Fibroblast of the aortic adventitia (primary cell): ENCODE results near the gene G2E3. TPM values are rescaled to one million over a fixed set of nuclear protein-coding genes. Genes with fewer than 3 reads are reported as not detected.
"Not testable (repeated sequence)": the region's sequence is repeated elsewhere in the genome, so short reads cannot be mapped to it uniquely, and the experiment has no call there.

Experiments
- DNase-seq: peaks from one replicate; pipeline ENCODE4 v3.0.0-alpha.2; 2010; ENCODE audit warnings: low read depth
- H3K4me3 ChIP-seq: 2 replicates; pipeline ENCODE4 v1.5.1; 2011; ENCODE audit warnings: low read depth, mild to moderate bottlenecking, control low read depth, low read length, moderate library complexity
- CTCF ChIP-seq: IDR thresholded peaks from 2 replicates; pipeline ENCODE4 v1.5.1; 2011; ENCODE audit warnings: mild to moderate bottlenecking, low read length, control low read depth, inconsistent platforms; ENCODE audit not compliant: insufficient read depth
- total RNA-seq: library from RNA; depleted of rRNA; stranded (reverse); fragments of >200 nt; gene quantifications from 2 replicates; pipeline ENCODE4 v1.2.3, GENCODE V29; 2012; ENCODE audit warnings: low replicate concordance

Gene G2E3
- total RNA-seq, 1 donor, result 24.8 TPM

- no peak for DNase-seq
- TF ChIP-seq CTCF, result no peak
These were observed 17.6 kb upstream of the G2E3 start for GRCh38 chr14:30541318-30541717.

GRCh38 chr14:30546735-30547134, 12.2 kb upstream of the G2E3 start:
- H3K4me3 ChIP-seq, DNase-seq: not testable (repeated sequence)

More at GRCh38 chr14:30541318-30541717, 17.6 kb upstream of the G2E3 start:
- no peak overlapping the region for H3K4me3 ChIP-seq

- no peak for TF ChIP-seq CTCF
- DNase-seq, result no peak
- no peak overlapping the region for H3K4me3 ChIP-seq
These were observed 11.4 kb upstream of the G2E3 start for GRCh38 chr14:30547388-30548048.

- DNase-seq, result peak; percentile 28
These were observed 8.6 kb upstream of the G2E3 start for GRCh38 chr14:30550335-30550734.

GRCh38 chr14:30551460-30551859, 7.5 kb upstream of the G2E3 start:
- H3K4me3 ChIP-seq, result no peak overlapping the region
- no peak for TF ChIP-seq CTCF
- no peak for DNase-seq

More at GRCh38 chr14:30550335-30550734, 8.6 kb upstream of the G2E3 start:
- TF ChIP-seq CTCF, result no peak
- H3K4me3 ChIP-seq, result no peak overlapping the region

GRCh38 chr14:30553311-30553989, 5.5 kb upstream of the G2E3 start:
- H3K4me3 ChIP-seq, result no peak overlapping the region

More at GRCh38 chr14:30553311-30553989, 5.5 kb upstream of the G2E3 start:
- TF ChIP-seq CTCF, result no peak
- peak; percentile 49 for DNase-seq
